WERI-Rb-1 (cell line): Measurements from ENCODE around the gene DRG2.

ENCODE experiments used
- DNase-seq: peaks from one replicate; pipeline ENCODE4 v3.0.0-alpha.2; 2020
- H3K27ac ChIP-seq: fragments of 250-450 bp; sonication (Bioruptor Pico); 2 replicates; pipeline ENCODE4 v1.5.1; 2020; ENCODE audit warnings: mild to moderate bottlenecking, moderate library complexity
- H3K27me3 ChIP-seq: fragments of 250-450 bp; sonication (Bioruptor Pico); 2 replicates; pipeline ENCODE4 v1.5.1; 2021; ENCODE audit warnings: mild to moderate bottlenecking, low read depth, moderate library complexity; ENCODE audit not compliant: insufficient read depth, severe bottlenecking
- H3K36me3 ChIP-seq: fragments of 250-450 bp; sonication (Bioruptor Pico); 2 replicates; pipeline ENCODE4 v1.5.1; 2020; ENCODE audit warnings: mild to moderate bottlenecking, moderate library complexity
- H3K4me3 ChIP-seq: 2 replicates; pipeline ENCODE4 v1.5.1; 2011; ENCODE audit warnings: low read depth, mild to moderate bottlenecking, control low read depth, low read length
- H3K9me3 ChIP-seq: fragments of 250-450 bp; sonication (Bioruptor Pico); 2 replicates; pipeline ENCODE4 v1.5.1; 2021; ENCODE audit warnings: mild to moderate bottlenecking, moderate library complexity; ENCODE audit not compliant: severe bottlenecking
- CTCF ChIP-seq: IDR thresholded peaks from 2 replicates; pipeline ENCODE4 v1.5.1; 2011; ENCODE audit warnings: low read depth, mild to moderate bottlenecking, control low read depth, inconsistent platforms, low read length

DRG2 gene

GRCh38 chr17:18079543-18079942 lies 8.2 kb upstream of the DRG2 start:
- no peaks in the 10 kb centered on the region for H3K36me3 ChIP-seq
- TF ChIP-seq CTCF = no peak
- no peak overlapping the region for H3K4me3 ChIP-seq

GRCh38 chr17:18084256-18084655 lies 3.5 kb upstream of the DRG2 start:
- H3K4me3 ChIP-seq = no peak overlapping the region
- no peak overlapping the region for H3K27ac ChIP-seq
- H3K36me3 ChIP-seq = no peaks in the 10 kb centered on the region
- TF ChIP-seq CTCF = no peak
- no peak for DNase-seq
- no peaks in the 10 kb centered on the region for H3K27me3 ChIP-seq
- H3K9me3 ChIP-seq = no peaks in the 10 kb centered on the region

More at GRCh38 chr17:18079543-18079942, 8.2 kb upstream of the DRG2 start:
- Histone ChIP-seq H3K27me3 (no peaks in the 10 kb centered on the region), H3K9me3 (no peaks in the 10 kb centered on the region), H3K27ac (no peak overlapping the region)
- DNase-seq = no peak

GRCh38 chr17:18089613-18090012 lies 1.9 kb downstream of the DRG2 start:
- peaks cover 8% of the 10 kb centered on the region for H3K36me3 ChIP-seq
- H3K9me3 ChIP-seq = no peaks in the 10 kb centered on the region
- no peak overlapping the region for H3K4me3 ChIP-seq
- no peaks in the 10 kb centered on the region for H3K27me3 ChIP-seq
- H3K27ac ChIP-seq = no peak overlapping the region
- TF ChIP-seq CTCF = no peak
- DNase-seq = no peak

GRCh38 chr17:18093616-18094408 lies 6.1 kb downstream of the DRG2 start:
- H3K9me3 ChIP-seq = no peaks in the 10 kb centered on the region
- H3K27ac ChIP-seq = no peak overlapping the region; the same call in 1 of the 2 replicates
- DNase-seq = peak; percentile 56
- peaks cover 10% of the 10 kb centered on the region for H3K36me3 ChIP-seq
- peak; percentile 75 for TF ChIP-seq CTCF
- no peaks in the 10 kb centered on the region for H3K27me3 ChIP-seq
- no peak overlapping the region for H3K4me3 ChIP-seq

- peaks cover 10% of the 10 kb centered on the region for H3K36me3 ChIP-seq
- no peaks in the 10 kb centered on the region for H3K27me3 ChIP-seq
- no peaks in the 10 kb centered on the region for H3K9me3 ChIP-seq
- TF ChIP-seq CTCF = no peak
- H3K4me3 ChIP-seq = no peak overlapping the region
- no peak overlapping the region; the same call in 1 of the 2 replicates for H3K27ac ChIP-seq
- DNase-seq = no peak
These were observed 6.7 kb downstream of the DRG2 start for GRCh38 chr17:18094409-18094807.

- no peak for TF ChIP-seq CTCF
- no peaks in the 10 kb centered on the region for H3K9me3 ChIP-seq
- DNase-seq = no peak
- no peaks in the 10 kb centered on the region for H3K27me3 ChIP-seq
- peaks cover 2% of the 10 kb centered on the region for H3K36me3 ChIP-seq
- H3K4me3 ChIP-seq = no peak overlapping the region
- no peak overlapping the region for H3K27ac ChIP-seq
These were observed 11.8 kb downstream of the DRG2 start for GRCh38 chr17:18099516-18099915.
